Ovary (tissue), 9 donors: ENCODE measurements around the gene STK10. TPM values are rescaled to one million over a fixed set of nuclear protein-coding genes. Genes with fewer than 3 reads are reported as not detected.

Source experiments
- DNase-seq, 5 donors: peaks; one replicate each; pipeline ENCODE4 v3.0.0-alpha.2; 2019 to 2020
- H3K27ac ChIP-seq, 2 donors: fragments of 200-600 bp; one replicate each; pipeline versions ENCODE4 v1.5.1 to v1.8.0; 2019 to 2022
- H3K27me3 ChIP-seq: fragments of 200-600 bp; one replicate; pipeline ENCODE4 v1.8.0; 2022
- H3K36me3 ChIP-seq: fragments of 200-600 bp; sonication (generic); one replicate; pipeline ENCODE4 v1.5.1; 2019
- H3K4me1 ChIP-seq: one replicate; pipeline ENCODE4 v1.8.1; 2013; ENCODE audit warnings: mild to moderate bottlenecking, moderate library complexity; ENCODE audit not compliant: insufficient read depth
- H3K4me3 ChIP-seq: fragments of 200-600 bp; sonication (generic); one replicate; pipeline ENCODE4 v1.5.1; 2017
- H3K9me3 ChIP-seq, 2 donors: fragments of 200-600 bp in 1 of 2; sonication (generic) in 1 of 2; one replicate each; pipeline versions ENCODE4 v1.5.1 to v1.8.1; 2013 to 2019; ENCODE audit warnings: mild to moderate bottlenecking in 1 of 2, moderate library complexity in 1 of 2
- CTCF ChIP-seq, 3 donors: fragments of 450-650 bp in 2 of 3; fragments of 200-600 bp in 1 of 3; IDR thresholded peaks; one replicate each; pipeline versions ENCODE4 v1.5.1 to v1.8.0; 2016 to 2022; ENCODE audit warnings: antibody characterized with exemption in 3 of 3, mild to moderate bottlenecking in 1 of 3
- EP300 ChIP-seq: sonication (generic); formaldehyde crosslinking; IDR thresholded peaks from one replicate; pipeline ENCODE4 v1.6.1; 2017; ENCODE audit warnings: antibody characterized with exemption
- POLR2A ChIP-seq: fragments of 450-650 bp; IDR thresholded peaks from one replicate; pipeline ENCODE4 v1.6.1; 2017; ENCODE audit warnings: antibody characterized with exemption, mild to moderate bottlenecking, moderate library complexity
- WGBS, 3 donors: extraction: QIAGEN DNeasy Blood & Tissue Kit in 1 of 3; methylation state at CpG; one replicate each; pipeline versions ENCODE4 v1.1.5 to v1.1.7; 2013 to 2017; 5-methylcytosine and 5-hydroxymethylcytosine counted together
- intact Hi-C, 4 donors: fragments of 100-400 bp; cut with DNase I; formaldehyde crosslinking; loops; one replicate each; pipeline versions ENCODE4 v1.11.0 to v1.15.1; 2022 to 2023
- polyA plus RNA-seq, 2 donors: library from polyadenylated mRNA; stranded (reverse); fragments of 200-250 nt in 1 of 2; fragments of 350-450 nt in 1 of 2; fragmentation: Illumina TruSeq in 1 of 2; extraction: RNeasy Lipid Tissue Mini Kit (QIAGEN cat#74804) in 1 of 2; gene quantifications; one replicate each; pipeline ENCODE4 v1.2.3, GENCODE V29; 2013 to 2014
- total RNA-seq, 7 donors: library from RNA; depleted of rRNA in 2 of 7; stranded (reverse); fragments of >200 nt in 2 of 7; fragmentation: NEBNext Ultra II Directional in 3 of 7; extraction: Animal tissue kit (Norgen Biotek cat#: 25700) in 3 of 7; gene quantifications; one replicate each; pipeline versions ENCODE4 v1.1.0 to v1.2.4, GENCODE V29; 2016 to 2023
- donor health status: DM: no; HTN: no; CAD: no; lungs with moderate emphysema.
- donor health status: DM: no; HTN: no; CAD: no.
- donor health status: Bipolar disorder and iron deficiency.
- donor health status: DM: yes; HTN: yes; CAD: no.
- donor health status: DM: no; HTN: no; CAD: no.
- donor health status: DM: yes; HTN: yes; CAD: no.

STK10 gene
- total and polyA plus RNA-seq, 9 donors: 5.4 to 15.5 (median 10.0) TPM

DNA sequence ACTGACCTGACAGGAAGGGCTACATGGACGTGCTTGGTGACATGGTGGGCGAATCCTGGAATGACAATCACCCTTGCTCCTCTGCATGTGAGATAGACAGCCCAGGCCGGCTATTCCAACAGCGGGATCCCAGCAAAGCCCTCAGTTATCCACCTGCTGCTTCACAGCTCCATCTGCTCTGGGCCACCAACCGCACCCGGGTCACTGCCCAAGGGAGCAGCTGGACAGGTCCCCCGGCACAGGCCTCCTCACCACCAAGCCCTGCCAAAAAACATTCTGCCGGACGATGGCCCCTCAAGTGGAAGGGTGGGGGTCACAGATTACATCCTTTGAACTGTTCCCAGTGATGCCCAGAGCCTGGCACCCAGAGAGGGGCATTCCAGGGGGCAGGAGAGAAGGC is 39.6 kb downstream of the STK10 start:
- Histone ChIP-seq H3K27me3 (no peaks in the 10 kb centered on the region), H3K4me3 (no peak overlapping the region), H3K36me3 (no peaks in the 10 kb centered on the region), H3K4me1 (no peaks in the 10 kb centered on the region), H3K9me3 (no peaks in the 10 kb centered on the region), H3K27ac (no peak overlapping the region)
- WGBS, 3 donors: 87 to 93% (median 87%) methylated on average over 9 of the region's 9 CpGs
- no peak for DNase-seq
- no peak for TF ChIP-seq POLR2A
- no peak for TF ChIP-seq CTCF (IDR thresholded peaks at IDR 0.05)
- no peak for TF ChIP-seq EP300
- intact Hi-C loops: no loop called here

GRCh38 chr5:172147857-172148256 is 40.2 kb downstream of the STK10 start:
- intact Hi-C loops: no loop called here
- no peak overlapping the region for H3K4me3 ChIP-seq
- TF ChIP-seq CTCF (IDR thresholded peaks at IDR 0.05) (no peak), EP300 (no peak), POLR2A (no peak)
- no peaks in the 10 kb centered on the region for H3K9me3 ChIP-seq
- H3K27ac ChIP-seq: no peak overlapping the region
- 79 to 85% (median 81%) methylated on average over 10 of the region's 10 CpGs for WGBS, 3 donors
- no peaks in the 10 kb centered on the region for H3K27me3 ChIP-seq
- DNase-seq: no peak
- H3K36me3 ChIP-seq: no peaks in the 10 kb centered on the region
- no peaks in the 10 kb centered on the region for H3K4me1 ChIP-seq

GRCh38 chr5:172146748-172147092 is 41.3 kb downstream of the STK10 start:
- DNase-seq: no peak
- H3K4me3 ChIP-seq: no peak overlapping the region
- TF ChIP-seq POLR2A: no peak
- no peak for TF ChIP-seq EP300
- TF ChIP-seq CTCF (IDR thresholded peaks at IDR 0.05): no peak
- intact Hi-C loops: no loop called here
- 88 to 94% (median 92%) methylated on average over 9 of the region's 9 CpGs for WGBS, 3 donors
- H3K27ac ChIP-seq: no peak overlapping the region
- no peaks in the 10 kb centered on the region for H3K27me3 ChIP-seq
- no peaks in the 10 kb centered on the region for H3K9me3 ChIP-seq
- H3K4me1 ChIP-seq: no peaks in the 10 kb centered on the region
- no peaks in the 10 kb centered on the region for H3K36me3 ChIP-seq

GRCh38 chr5:172145870-172146747 is 41.9 kb downstream of the STK10 start:
- H3K27ac ChIP-seq: no peak overlapping the region
- intact Hi-C loops: no loop called here
- H3K36me3 ChIP-seq: no peaks in the 10 kb centered on the region
- H3K4me3 ChIP-seq: no peak overlapping the region
- no peaks in the 10 kb centered on the region for H3K9me3 ChIP-seq
- TF ChIP-seq POLR2A (no peak), EP300 (no peak), CTCF (IDR thresholded peaks at IDR 0.05) (no peak)
- no peaks in the 10 kb centered on the region for H3K27me3 ChIP-seq
- no peak for DNase-seq
- no peaks in the 10 kb centered on the region for H3K4me1 ChIP-seq
- WGBS, 3 donors: 85 to 88% (median 87%) methylated on average over 21 of the region's 21 CpGs
